H1 (cell line): ENCODE results near the gene APOL2. TPM values are rescaled to one million over a fixed set of nuclear protein-coding genes. Genes with fewer than 3 reads are reported as not detected.

Experiments used
- CTCF ChIA-PET: fragments of 300-600 bp; sonication (Branson Sonifier 250); formaldehyde crosslinking; loops from one replicate; lab custom pipeline; 2021; ENCODE audit not compliant: partially characterized antibody; lab: Charles Lee
- POLR2A ChIA-PET: fragments of 300-600 bp; sonication (Branson Sonifier 250); formaldehyde crosslinking; loops from one replicate; lab custom pipeline; 2021; ENCODE audit warnings: inconsistent platforms; ENCODE audit not compliant: partially characterized antibody; lab: Charles Lee
- DNase-seq, 2 experiments: peaks; one replicate each; pipeline versions ENCODE4 v3.0.0 to v3.0.0-alpha.2; 2010 to 2022; ENCODE audit warnings: low spot score in 2 of 2, low read depth in 1 of 2, mixed read lengths in 1 of 2
- FAIRE-seq: peaks from 2 replicates; lab custom pipeline; 2011; peaks lifted over from hg19 to GRCh38; lab: Jason Lieb, UNC
- H2AFZ ChIP-seq: 2 replicates; pipeline ENCODE4 v1.8.1; 2012; ENCODE audit warnings: low read length, inconsistent platforms
- H2AK5ac ChIP-seq: 2 replicates; pipeline ENCODE4 v1.6.1; 2013; ENCODE audit warnings: low read depth, low read length
- H2BK120ac ChIP-seq: replicated peaks from 2 replicates; pipeline ENCODE3; 2013; ENCODE audit warnings: low read depth, low read length, inconsistent platforms
- H2BK12ac ChIP-seq: 2 replicates; pipeline ENCODE4 v1.6.1; 2013; ENCODE audit warnings: low read depth, low read length
- H2BK15ac ChIP-seq: 2 replicates; pipeline ENCODE4 v1.6.1; 2013; ENCODE audit warnings: low read length
- H2BK20ac ChIP-seq: 2 replicates; pipeline ENCODE4 v1.6.1; 2013; ENCODE audit warnings: low read length
- H2BK5ac ChIP-seq: 2 replicates; pipeline ENCODE4 v1.6.1; 2013; ENCODE audit warnings: low read depth, low read length
- H3K14ac ChIP-seq: 2 replicates; pipeline ENCODE4 v1.6.1; 2013; ENCODE audit warnings: inconsistent platforms; ENCODE audit not compliant: insufficient read length
- H3K18ac ChIP-seq: 2 replicates; pipeline ENCODE4 v1.6.1; 2013; ENCODE audit warnings: low read length; ENCODE audit errors: extremely low read depth
- H3K23ac ChIP-seq: 2 replicates; pipeline ENCODE4 v1.6.1; 2013; ENCODE audit warnings: inconsistent platforms; ENCODE audit not compliant: insufficient read length
- H3K23me2 ChIP-seq: 2 replicates; pipeline ENCODE4 v1.6.1; 2013; ENCODE audit warnings: low read depth, low read length
- H3K27ac ChIP-seq: 2 replicates; pipeline ENCODE4 v1.6.1; 2011; ENCODE audit warnings: low read depth, low read length, inconsistent platforms
- H3K27me3 ChIP-seq, 4 experiments: replicated peaks in 1 of 4; 1 replicate in 1 of 4; 2 replicates in 3 of 4; pipeline versions ENCODE4 v1.6.1 to v1.8.1; 2011 to 2013; ENCODE audit warnings: low read length in 3 of 4, mild to moderate bottlenecking in 3 of 4, inconsistent platforms in 2 of 4, mixed read lengths in 2 of 4, moderate library complexity in 1 of 4; ENCODE audit not compliant: control insufficient read depth in 3 of 4, insufficient read depth in 3 of 4; ENCODE audit errors: extremely low read depth in 1 of 4
- H3K36me3 ChIP-seq, 4 experiments: 2 replicates each; pipeline versions ENCODE4 v1.6.1 to v1.8.1; 2011 to 2013; ENCODE audit warnings: mild to moderate bottlenecking in 4 of 4, low read length in 3 of 4, moderate library complexity in 2 of 4, control low read depth in 1 of 4, inconsistent platforms in 1 of 4; ENCODE audit not compliant: insufficient read depth in 4 of 4, control insufficient read depth in 2 of 4
- H3K4ac ChIP-seq: replicated peaks from 2 replicates; pipeline ENCODE3; 2013; ENCODE audit warnings: low read length, low read depth, mixed read lengths, inconsistent platforms; ENCODE audit not compliant: insufficient read length
- H3K4me1 ChIP-seq, 4 experiments: replicated peaks in 1 of 4; 1 replicate in 1 of 4; 2 replicates in 3 of 4; pipeline versions ENCODE4 v1.6.1 to v1.8.1; 2011 to 2013; ENCODE audit warnings: low read length in 3 of 4, inconsistent platforms in 2 of 4, mixed read lengths in 1 of 4; ENCODE audit not compliant: insufficient read depth in 4 of 4, control insufficient read depth in 3 of 4
- H3K4me2 ChIP-seq, 2 experiments: 2 replicates each; pipeline versions ENCODE4 v1.6.1 to v1.8.1; 2011 to 2013; ENCODE audit warnings: low read depth in 2 of 2, low read length in 2 of 2, control low read depth in 1 of 2, inconsistent platforms in 1 of 2, mild to moderate bottlenecking in 1 of 2; ENCODE audit not compliant: insufficient read depth in 1 of 2
- H3K4me3 ChIP-seq, 4 experiments: fragments of 200-600, 300-600 bp in 1 of 4; sonication (generic), shearing (Covaris generic), sonication (Bioruptor Twin) in 1 of 4; 2 replicates each; pipeline versions ENCODE4 v1.5.1 to v1.8.1; 2011 to 2016; ENCODE audit warnings: low read length in 4 of 4, low read depth in 3 of 4, control low read depth in 2 of 4, inconsistent platforms in 2 of 4, mild to moderate bottlenecking in 2 of 4, mixed read lengths in 1 of 4, moderate library complexity in 1 of 4; ENCODE audit not compliant: insufficient read depth in 2 of 4; ENCODE audit errors: extremely low read depth in 1 of 4
- H3K56ac ChIP-seq: replicated peaks from 2 replicates; pipeline ENCODE3; 2013; ENCODE audit warnings: low read depth, mild to moderate bottlenecking, mixed read lengths, low read length, inconsistent platforms; ENCODE audit not compliant: insufficient read length
- H3K79me1 ChIP-seq: 2 replicates; pipeline ENCODE4 v1.6.1; 2013; ENCODE audit warnings: low read depth, low read length, control low read depth
- H3K79me2 ChIP-seq, 2 experiments: 2 replicates each; pipeline versions ENCODE4 v1.6.1 to v1.8.1; 2012 to 2013; ENCODE audit warnings: low read length in 2 of 2, mild to moderate bottlenecking in 2 of 2, inconsistent platforms in 1 of 2; ENCODE audit not compliant: insufficient read depth in 2 of 2, control insufficient read depth in 1 of 2
- H3K9ac ChIP-seq, 4 experiments: replicated peaks in 1 of 4; 1 replicate in 1 of 4; 2 replicates in 3 of 4; pipeline versions ENCODE4 v1.6.1 to v1.8.1; 2011 to 2013; ENCODE audit warnings: low read depth in 3 of 4, low read length in 3 of 4, control low read depth in 2 of 4, mild to moderate bottlenecking in 2 of 4, moderate library complexity in 2 of 4, inconsistent platforms in 1 of 4; ENCODE audit errors: extremely low read depth in 1 of 4
- H3K9me3 ChIP-seq, 2 experiments: 2 replicates each; pipeline versions ENCODE4 v1.6.1 to v1.8.1; 2012 to 2013; ENCODE audit warnings: mild to moderate bottlenecking in 2 of 2, moderate library complexity in 2 of 2, control low read depth in 1 of 2, inconsistent platforms in 1 of 2, low read depth in 1 of 2, low read length in 1 of 2, mixed read lengths in 1 of 2; ENCODE audit not compliant: insufficient read depth in 2 of 2
- H4K20me1 ChIP-seq, 2 experiments: replicated peaks in 1 of 2; 2 replicates each; pipeline versions ENCODE3 to v1.8.1; 2011 to 2013; ENCODE audit warnings: inconsistent platforms in 2 of 2, low read length in 2 of 2, mild to moderate bottlenecking in 1 of 2; ENCODE audit not compliant: insufficient read depth in 2 of 2, control insufficient read depth in 1 of 2
- H4K5ac ChIP-seq: 2 replicates; pipeline ENCODE4 v1.6.1; 2013; ENCODE audit warnings: low read length, low read depth, mixed read lengths, inconsistent platforms; ENCODE audit not compliant: insufficient read length
- H4K8ac ChIP-seq: 2 replicates; pipeline ENCODE4 v1.8.0; 2013; ENCODE audit warnings: mild to moderate bottlenecking, moderate library complexity, low read length, inconsistent platforms; ENCODE audit not compliant: insufficient read depth; ENCODE audit errors: extremely low read depth
- H4K91ac ChIP-seq: replicated peaks from 2 replicates; pipeline ENCODE3; 2013; ENCODE audit warnings: low read length, mixed read lengths, inconsistent platforms; ENCODE audit not compliant: insufficient read length
- ASH2L ChIP-seq: fragments of 200-600, 300-600 bp; sonication (generic); IDR thresholded peaks from one replicate; pipeline ENCODE4 v1.7.1; 2017; ENCODE audit warnings: low read length
- BCL11A ChIP-seq, 2 experiments: IDR thresholded peaks; one replicate each; pipeline ENCODE4 v1.6.1; 2011; ENCODE audit warnings: low read depth in 2 of 2, low read length in 2 of 2, mild to moderate bottlenecking in 2 of 2
- CHD2 ChIP-seq: IDR thresholded peaks from 2 replicates; pipeline ENCODE4 v1.6.1; 2012; ENCODE audit warnings: low read length, improper control_type of control experiment
- CREB1 ChIP-seq: IDR thresholded peaks from 2 replicates; pipeline ENCODE4 v1.6.1; 2012; ENCODE audit warnings: inconsistent platforms
- HDAC2 ChIP-seq, 2 experiments: fragments of 300-600 bp in 1 of 2; sonication (generic) in 1 of 2; IDR thresholded peaks; 2 replicates each; pipeline ENCODE4 v1.6.1; 2011 to 2012; ENCODE audit warnings: low read depth in 2 of 2, low read length in 2 of 2, mild to moderate bottlenecking in 2 of 2, moderate library complexity in 2 of 2, borderline replicate concordance in 1 of 2, inconsistent platforms in 1 of 2
- JUN ChIP-seq: IDR thresholded peaks from 2 replicates; pipeline ENCODE4 v1.6.1; 2011; ENCODE audit warnings: low read depth, mild to moderate bottlenecking, improper control_type of control experiment, low read length
- KDM1A ChIP-seq: fragments of 200-600, 300-600 bp; sonication (generic); IDR thresholded peaks from 2 replicates; pipeline ENCODE4 v1.7.1; 2016; ENCODE audit warnings: mild to moderate bottlenecking, low read length, borderline replicate concordance
- KDM5A ChIP-seq: fragments of 200-600 bp; IDR thresholded peaks from 2 replicates; pipeline ENCODE4 v1.7.1; 2012; ENCODE audit warnings: mild to moderate bottlenecking, low read length, inconsistent platforms, mixed read lengths
- MAFK ChIP-seq: IDR thresholded peaks from 2 replicates; pipeline ENCODE4 v1.6.1; 2012; ENCODE audit warnings: low read depth, mild to moderate bottlenecking, improper control_type of control experiment, low read length
- RNF2 ChIP-seq: fragments of 200-900, 300-1000 bp; sonication (generic); IDR thresholded peaks from 2 replicates; pipeline ENCODE4 v1.7.1; 2016; ENCODE audit warnings: borderline replicate concordance, low read depth, mild to moderate bottlenecking, antibody characterized with exemption, low read length; ENCODE audit not compliant: poor library complexity, severe bottlenecking; ENCODE audit errors: missing control alignments
- SIN3A ChIP-seq, 2 experiments: IDR thresholded peaks in 1 of 2; conservative IDR thresholded peaks in 1 of 2; 2 replicates each; pipeline ENCODE4 v1.6.1; 2011 to 2012; ENCODE audit warnings: low read length in 2 of 2, improper control_type of control experiment in 1 of 2, low read depth in 1 of 2, mild to moderate bottlenecking in 1 of 2
- WGBS, 2 experiments: shearing (Covaris generic) in 1 of 2; methylation state at CpG; one replicate each; pipeline versions ENCODE4 v1.1.6 to v1.1.7; 2013 to 2015; ENCODE audit warnings: low lambda C conversion rate in 2 of 2, mixed read lengths in 2 of 2, inconsistent platforms in 1 of 2, low coverage in 1 of 2, missing lambda C conversion rate in 1 of 2; ENCODE audit not compliant: insufficient replicate concordance in 2 of 2, insufficient coverage in 1 of 2, insufficient read length in 1 of 2; ENCODE audit errors: extremely low coverage in 1 of 2, missing lambda C conversion rate in 1 of 2; 5-methylcytosine and 5-hydroxymethylcytosine counted together
- polyA plus RNA-seq, 7 experiments: library from polyadenylated mRNA; depleted of rRNA in 3 of 7; stranded (reverse) in 5 of 7; unstranded in 2 of 7; fragments of >200 nt in 5 of 7; fragments of 200-250 nt in 2 of 7; gene quantifications; 1 replicate in 5 of 7; 2 replicates in 1 of 7; 4 replicates in 1 of 7; pipeline versions ENCODE4 v1.2.1 to v1.2.3, GENCODE V29; 2011 to 2013; ENCODE audit warnings: missing spikeins in 2 of 7, mixed read lengths in 2 of 7
- total RNA-seq: library from RNA; stranded (reverse); fragmentation: NEBNext Ultra II Directional; extraction: Animal tissue kit (Norgen Biotek cat#: 25700); gene quantifications from 2 replicates; pipeline ENCODE4 v1.2.1, GENCODE V29; 2021
- TF ChIP-seq, protein P1 (sequence below): IDR thresholded peaks from 2 replicates; pipeline ENCODE4 v1.6.1; 2012; ENCODE audit warnings: low read length, inconsistent platforms

APOL2 gene
- total and polyA plus RNA-seq, 2 of the 8 experiments (the other 6 are each of a cell fraction or from before 2014, with no cell fraction given), result 8.1 to 11.0 TPM

DNA sequence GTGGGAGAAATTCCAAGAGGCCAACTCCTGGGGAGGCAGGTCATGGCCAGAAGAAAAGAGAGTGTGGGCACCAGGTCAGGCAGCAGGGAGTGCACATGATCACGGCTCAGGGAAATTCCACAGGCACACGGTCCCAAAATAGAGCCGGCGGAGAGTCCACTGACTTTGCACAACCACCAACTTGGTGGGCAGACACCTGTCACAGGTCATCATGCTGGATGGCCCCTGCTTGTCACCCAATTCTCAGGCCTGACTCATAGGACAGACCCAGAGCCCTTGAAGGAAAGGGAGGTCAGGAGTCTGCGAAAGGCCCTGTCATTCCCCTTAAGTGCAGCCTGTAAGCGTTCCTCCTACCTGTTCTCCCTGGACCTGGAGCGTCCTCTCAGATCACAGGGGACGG lies 15.8 kb downstream of the APOL2 start:
- no peaks in the 10 kb centered on the region for H3K9me3 ChIP-seq
- H2BK12ac ChIP-seq, result 0 out of 2 replicates have a peak overlapping the region, but pooled peaks have one; percentile 9
- H3K56ac ChIP-seq, result no peak overlapping the region
- H2AFZ ChIP-seq, result no peak overlapping the region
- CTCF ChIA-PET, result interaction anchor here (1.5 to 4.1 kb wide), 4 partner anchors 13 to 27 kb away, joined by 3 to 24 read pairs (median 8); partner anchors contain the start of genes APOL2 and APOL4
- no peak for DNase-seq
- no peak overlapping the region for H2BK15ac ChIP-seq
- no peaks in the 10 kb centered on the region for H3K79me2 ChIP-seq
- H2AK5ac ChIP-seq, result no peak overlapping the region
- no peaks in the 10 kb centered on the region; a peak in 1 of 8 replicates for H3K36me3 ChIP-seq
- 90% methylated on average over 8 of the region's 8 CpGs; no CpG with 5 or more reads in 1 of the 2 experiments for WGBS, 2 experiments
- H3K4ac ChIP-seq, result no peak overlapping the region
- no peak overlapping the region for H3K9ac ChIP-seq
- no peaks in the 10 kb centered on the region for H4K20me1 ChIP-seq
- no peak overlapping the region for H3K27ac ChIP-seq
- H3K18ac ChIP-seq, result no peak overlapping the region
- no peaks in the 10 kb centered on the region for H3K79me1 ChIP-seq
- no peak for FAIRE-seq
- no peak overlapping the region for H3K14ac ChIP-seq
- POLR2A ChIA-PET, result no interaction called here
- no peak overlapping the region for H2BK20ac ChIP-seq
- H3K23me2 ChIP-seq, result no peaks in the 10 kb centered on the region
- H3K4me1 ChIP-seq, result peaks cover 0 to 3% (median 0%) of the 10 kb centered on the region in 4 experiments; a peak in 1 of 7 replicates
- H2BK120ac ChIP-seq, result no peak overlapping the region
- no peak overlapping the region for H4K91ac ChIP-seq
- no peak overlapping the region for H2BK5ac ChIP-seq
- H3K4me3 ChIP-seq, result no peak overlapping the region
- H4K8ac ChIP-seq, result no peak overlapping the region
- H3K23ac ChIP-seq, result no peak overlapping the region
- H4K5ac ChIP-seq, result no peak overlapping the region
- peaks cover 0 to 2% (median 0%) of the 10 kb centered on the region in 4 experiments; a peak in 1 of 7 replicates for H3K27me3 ChIP-seq
- no peak overlapping the region for H3K4me2 ChIP-seq
- TF ChIP-seq RNF2, result no peak
- TF ChIP-seq CHD2, result no peak
- no peak for TF ChIP-seq BCL11A (IDR thresholded peaks at IDR 0.05; ENCODE audit: low read depth in 2 of 2, low read length in 2 of 2)
- TF ChIP-seq, protein P1, sequence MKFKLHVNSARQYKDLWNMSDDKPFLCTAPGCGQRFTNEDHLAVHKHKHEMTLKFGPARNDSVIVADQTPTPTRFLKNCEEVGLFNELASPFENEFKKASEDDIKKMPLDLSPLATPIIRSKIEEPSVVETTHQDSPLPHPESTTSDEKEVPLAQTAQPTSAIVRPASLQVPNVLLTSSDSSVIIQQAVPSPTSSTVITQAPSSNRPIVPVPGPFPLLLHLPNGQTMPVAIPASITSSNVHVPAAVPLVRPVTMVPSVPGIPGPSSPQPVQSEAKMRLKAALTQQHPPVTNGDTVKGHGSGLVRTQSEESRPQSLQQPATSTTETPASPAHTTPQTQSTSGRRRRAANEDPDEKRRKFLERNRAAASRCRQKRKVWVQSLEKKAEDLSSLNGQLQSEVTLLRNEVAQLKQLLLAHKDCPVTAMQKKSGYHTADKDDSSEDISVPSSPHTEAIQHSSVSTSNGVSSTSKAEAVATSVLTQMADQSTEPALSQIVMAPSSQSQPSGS, result no peak
- no peak for TF ChIP-seq CREB1
- no peak for TF ChIP-seq SIN3A (conservative IDR thresholded peaks at IDR 0.05 in 1 of 2, IDR thresholded peaks at IDR 0.05 in 1 of 2; ENCODE audit: low read depth in 1 of 2, low read length in 2 of 2)
- TF ChIP-seq KDM5A, result no peak
- TF ChIP-seq HDAC2 (IDR thresholded peaks at IDR 0.05; ENCODE audit: borderline replicate concordance in 1 of 2, low read depth in 2 of 2, low read length in 2 of 2), result no peak
- TF ChIP-seq MAFK, result no peak
- no peak for TF ChIP-seq KDM1A
- TF ChIP-seq JUN, result no peak
- no peak for TF ChIP-seq ASH2L
